ENCODE data around the gene TRIP13. TPM values are rescaled to one million over a fixed set of nuclear protein-coding genes. Genes with fewer than 3 reads are reported as not detected.
"Not testable (repeated sequence)": the region's sequence is repeated elsewhere in the genome, so short reads cannot be mapped to it uniquely, and the experiment has no call there.

TRIP13 gene, protein sequence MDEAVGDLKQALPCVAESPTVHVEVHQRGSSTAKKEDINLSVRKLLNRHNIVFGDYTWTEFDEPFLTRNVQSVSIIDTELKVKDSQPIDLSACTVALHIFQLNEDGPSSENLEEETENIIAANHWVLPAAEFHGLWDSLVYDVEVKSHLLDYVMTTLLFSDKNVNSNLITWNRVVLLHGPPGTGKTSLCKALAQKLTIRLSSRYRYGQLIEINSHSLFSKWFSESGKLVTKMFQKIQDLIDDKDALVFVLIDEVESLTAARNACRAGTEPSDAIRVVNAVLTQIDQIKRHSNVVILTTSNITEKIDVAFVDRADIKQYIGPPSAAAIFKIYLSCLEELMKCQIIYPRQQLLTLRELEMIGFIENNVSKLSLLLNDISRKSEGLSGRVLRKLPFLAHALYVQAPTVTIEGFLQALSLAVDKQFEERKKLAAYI
- 10 to 100 TPM; 33.4 to 38.6 TPM for total RNA-seq

DNA sequence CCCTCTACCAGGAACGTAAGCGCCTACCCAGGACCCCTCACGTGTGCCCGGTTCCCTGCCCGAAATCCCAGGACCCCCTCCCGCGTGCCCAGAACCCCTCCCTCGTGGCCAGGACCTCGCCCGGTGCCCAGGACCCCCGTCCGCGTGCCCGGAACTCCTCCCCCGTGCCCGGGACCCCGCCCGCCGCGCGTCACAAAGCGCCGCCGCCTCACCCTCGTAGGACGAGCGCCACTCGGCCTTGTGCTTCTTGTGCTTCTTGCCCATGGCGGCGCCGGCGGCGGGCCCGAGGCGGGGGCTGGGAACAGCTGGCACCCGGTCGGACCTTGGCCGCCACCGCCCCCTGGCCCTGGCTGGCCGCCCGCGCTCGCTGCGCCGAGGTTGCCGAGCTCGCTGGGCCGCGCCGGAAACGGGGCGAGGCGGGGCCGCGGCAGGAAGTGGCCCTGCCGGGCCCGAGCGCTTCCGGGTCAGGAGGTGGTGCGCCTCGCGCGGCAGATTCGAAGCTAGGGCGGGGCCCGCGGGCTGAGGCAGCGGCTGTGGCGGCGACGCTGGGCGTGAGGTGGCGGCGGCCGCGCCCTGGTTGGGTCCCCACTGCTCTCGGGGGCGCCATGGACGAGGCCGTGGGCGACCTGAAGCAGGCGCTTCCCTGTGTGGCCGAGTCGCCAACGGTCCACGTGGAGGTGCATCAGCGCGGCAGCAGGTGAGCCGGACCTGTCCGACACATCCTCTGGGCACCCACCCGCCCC lies at the start of gene TRIP13, which contains the start of gene BRD9:
Gene TRIP13, plus strand, starts transcription at position 491 of the 743 bp plus-strand sequence. Its CDS starts 115 bp downstream, at position 606.
Gene BRD9, minus strand, starts transcription at position 408 of the 743 bp plus-strand sequence. Its CDS starts 144 bp downstream, at position 264.
- Mint-ChIP-seq H3K36me3 (ENCODE audit: low read depth) (peaks cover 57% of the 10 kb centered on the region), H3K27me3 (no peaks in the 10 kb centered on the region), H3K4me3 (peak within 1 kb of the TSS; percentile 86), H3K4me1 (peaks cover 53% of the 10 kb centered on the region), H3K27ac (peak within 1 kb of the TSS; percentile 94), H3K9me3 (no peaks in the 10 kb centered on the region)
- DNase-seq, result peak; percentile 86
- ChIA-PET POLR2A (interaction anchor here (0.6 to 0.7 kb wide), 2 partner anchors 408 to 533 kb away, joined by 3 to 4 read pairs; no protein-coding TSS in a partner anchor), CTCF (interaction anchor here (0.7 to 2.6 kb wide), 3 partner anchors 10 to 411 kb away, joined by 3 to 8 read pairs (median 6); no protein-coding TSS in a partner anchor)

DNA sequence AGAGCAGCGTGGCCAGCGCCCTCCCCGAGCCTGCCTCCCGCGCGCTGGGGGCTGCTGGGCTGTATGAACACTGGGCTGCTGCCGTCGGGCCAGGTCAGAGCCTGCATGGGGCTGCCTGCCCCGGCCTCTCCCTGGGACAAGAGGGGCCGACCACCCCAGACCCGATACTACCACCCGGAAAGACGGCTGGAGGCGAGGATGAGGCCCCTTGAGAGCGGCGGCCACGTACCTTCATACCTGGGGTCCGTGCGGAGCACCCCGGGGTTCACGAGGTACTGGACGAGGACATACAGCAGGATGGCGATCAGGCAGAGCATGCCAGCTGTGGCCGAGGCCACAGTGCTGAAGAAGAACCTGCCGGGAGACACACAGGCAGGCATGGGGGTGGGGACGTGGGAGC lies 49.3 kb upstream of the TRIP13 start:
- H3K9me3 Mint-ChIP-seq; H3K27me3 Mint-ChIP-seq; CTCF ChIA-PET; H3K27ac Mint-ChIP-seq; H3K36me3 Mint-ChIP-seq (ENCODE audit: low read depth); H3K4me1 Mint-ChIP-seq; H3K4me3 Mint-ChIP-seq; POLR2A ChIA-PET; DNase-seq: not testable (repeated sequence)

DNA sequence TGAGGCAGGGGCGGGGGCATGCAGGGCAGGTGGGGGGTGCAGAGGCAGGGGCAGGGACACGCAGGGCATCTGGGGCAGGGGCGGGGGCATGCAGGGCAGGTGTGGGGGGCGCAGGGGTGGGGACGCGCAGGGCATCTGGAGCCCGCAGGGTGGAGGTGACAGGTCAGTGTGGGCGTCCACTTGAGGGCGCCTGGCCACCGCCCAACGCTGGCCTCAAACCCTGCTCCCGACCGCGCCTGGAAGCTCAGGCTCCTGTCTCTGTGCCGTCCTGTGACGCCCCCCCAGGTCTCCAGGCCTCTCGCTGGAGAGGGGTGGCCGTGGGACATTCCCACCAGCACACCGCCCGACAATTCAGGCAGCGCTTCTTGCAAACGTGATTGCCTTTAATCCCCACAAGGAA lies 48.8 kb upstream of the TRIP13 start:
- CTCF ChIA-PET; H3K4me3 Mint-ChIP-seq; H3K27me3 Mint-ChIP-seq; DNase-seq; H3K36me3 Mint-ChIP-seq (ENCODE audit: low read depth); H3K27ac Mint-ChIP-seq; H3K4me1 Mint-ChIP-seq; H3K9me3 Mint-ChIP-seq; POLR2A ChIA-PET: not testable (repeated sequence)

DNA sequence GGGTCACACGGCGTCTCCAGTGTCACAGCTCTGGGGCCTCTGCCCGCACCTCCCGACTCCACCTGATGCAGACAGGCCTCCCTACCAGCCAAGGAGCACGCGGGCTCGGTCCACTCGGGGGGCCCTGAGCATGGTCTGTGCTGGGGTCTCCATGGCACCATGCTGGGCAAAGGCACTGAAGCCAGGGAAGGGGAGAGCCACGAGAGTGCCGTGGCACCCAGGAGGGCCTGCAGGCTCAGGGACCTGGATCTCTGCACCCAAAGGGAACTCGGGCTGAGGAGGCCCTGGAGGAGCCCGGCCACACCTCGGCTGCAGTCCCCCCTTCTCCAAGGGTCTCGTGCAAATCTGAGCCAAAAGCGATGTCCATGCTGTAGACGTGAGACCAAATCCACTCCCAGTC lies 48.3 kb upstream of the TRIP13 start:
- POLR2A ChIA-PET; DNase-seq; H3K36me3 Mint-ChIP-seq (ENCODE audit: low read depth); H3K27me3 Mint-ChIP-seq; H3K4me1 Mint-ChIP-seq; H3K9me3 Mint-ChIP-seq; CTCF ChIA-PET; H3K27ac Mint-ChIP-seq; H3K4me3 Mint-ChIP-seq: not testable (repeated sequence)

DNA sequence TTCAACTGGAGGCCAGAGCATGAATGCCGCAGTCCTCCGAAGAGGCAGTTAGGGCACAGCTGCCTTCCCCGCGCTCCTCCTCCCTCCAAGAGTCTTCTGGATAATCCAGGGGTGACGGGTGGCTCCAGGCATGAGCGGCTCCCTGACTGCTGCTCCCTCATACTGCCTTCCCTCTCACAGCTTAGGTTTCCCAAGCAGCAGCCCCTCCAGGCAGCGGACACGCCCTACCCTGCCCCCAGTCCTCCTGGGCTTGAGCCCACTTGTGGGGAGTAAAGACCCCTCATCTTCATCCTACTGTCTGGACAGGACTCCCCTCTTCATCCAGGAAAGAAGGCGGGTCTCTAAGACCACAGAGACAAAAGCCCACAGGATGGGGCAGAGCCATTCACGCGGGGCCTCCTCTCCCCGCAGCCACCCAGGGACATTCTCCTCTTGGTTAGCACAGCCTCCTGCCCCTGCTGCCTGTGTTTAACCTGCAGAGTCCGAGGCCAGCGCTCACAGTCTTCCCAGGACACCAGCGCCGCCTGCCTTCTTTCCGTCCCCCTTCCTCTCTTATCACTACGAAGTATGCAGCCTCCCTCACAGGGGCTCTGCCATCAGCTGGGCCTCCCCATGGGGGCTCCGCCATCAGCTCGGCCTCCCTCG lies 47.5 kb upstream of the TRIP13 start:
- H3K9me3 Mint-ChIP-seq; H3K36me3 Mint-ChIP-seq (ENCODE audit: low read depth); CTCF ChIA-PET; H3K27me3 Mint-ChIP-seq; H3K4me3 Mint-ChIP-seq; POLR2A ChIA-PET; H3K27ac Mint-ChIP-seq; DNase-seq; H3K4me1 Mint-ChIP-seq: not testable (repeated sequence)

DNA sequence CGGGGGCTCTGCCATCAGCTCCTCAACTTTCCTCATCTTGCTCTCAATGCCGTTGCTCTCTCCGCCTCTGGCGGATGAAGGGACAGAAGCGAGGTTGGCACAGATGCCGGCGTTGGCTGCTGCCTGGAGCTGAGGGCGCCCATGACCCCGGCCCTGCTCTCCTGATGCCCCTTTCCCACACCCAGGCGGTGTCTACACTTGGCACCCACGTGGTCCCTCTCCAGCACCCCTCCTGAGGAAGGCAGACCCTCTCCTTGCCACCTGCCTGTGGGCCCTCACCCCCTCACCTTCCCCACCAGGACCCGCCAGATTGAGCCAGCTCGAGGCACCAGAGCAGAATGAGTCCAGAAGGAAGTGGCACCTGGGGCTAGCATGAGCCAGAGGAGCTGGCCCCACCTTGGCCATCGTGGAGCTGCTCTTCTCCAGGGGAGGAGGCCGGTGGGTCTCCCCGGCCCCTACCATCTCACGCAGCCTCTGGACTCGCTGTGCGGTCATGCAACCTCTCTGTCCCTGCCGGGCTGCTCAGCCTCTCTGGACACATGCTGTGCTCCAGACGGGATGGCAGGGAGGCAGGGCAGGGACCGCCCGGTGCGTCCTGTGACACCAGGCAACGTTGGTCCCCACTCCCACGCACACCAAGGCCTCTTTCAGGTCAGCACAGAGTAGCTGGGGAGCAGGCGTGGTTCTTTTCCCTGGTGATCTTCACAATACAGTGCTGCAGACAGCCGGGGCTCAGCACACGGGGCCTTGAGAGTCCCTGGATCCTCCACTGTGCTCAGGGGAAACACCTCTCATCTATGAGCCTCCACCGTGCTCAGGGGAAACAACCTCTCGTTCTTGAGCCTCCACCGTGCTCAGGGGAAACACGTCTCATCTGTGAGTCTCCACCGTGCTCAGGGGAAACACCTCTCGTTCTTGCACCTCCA lies 46.7 kb upstream of the TRIP13 start:
- CTCF ChIA-PET; DNase-seq; H3K36me3 Mint-ChIP-seq (ENCODE audit: low read depth); H3K9me3 Mint-ChIP-seq; H3K27ac Mint-ChIP-seq; H3K4me3 Mint-ChIP-seq; H3K4me1 Mint-ChIP-seq; POLR2A ChIA-PET; H3K27me3 Mint-ChIP-seq: not testable (repeated sequence)

DNA sequence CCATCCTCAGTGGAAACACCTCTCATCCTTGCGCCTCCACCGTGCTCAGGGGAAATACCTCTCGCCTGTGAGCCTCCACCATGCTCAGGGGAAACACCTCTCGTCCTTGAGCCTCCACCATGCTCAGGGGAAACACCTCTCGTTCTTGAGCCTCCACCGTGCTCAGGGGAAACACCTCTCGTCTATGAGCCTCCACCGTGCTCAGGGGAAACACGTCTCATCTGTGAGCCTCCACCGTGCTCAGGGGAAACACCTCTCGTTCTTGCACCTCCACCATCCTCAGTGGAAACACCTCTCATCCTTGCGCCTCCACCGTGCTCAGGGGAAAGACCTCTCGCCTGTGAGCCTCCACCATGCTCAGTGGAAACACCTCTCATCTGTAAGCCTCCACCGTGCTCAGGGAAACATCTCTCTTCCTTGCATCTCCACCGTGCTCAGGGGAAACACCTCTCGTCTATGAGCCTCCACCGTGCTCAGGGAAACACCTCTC lies 46.0 kb upstream of the TRIP13 start:
- H3K27ac Mint-ChIP-seq; POLR2A ChIA-PET; CTCF ChIA-PET; DNase-seq; H3K9me3 Mint-ChIP-seq; H3K36me3 Mint-ChIP-seq (ENCODE audit: low read depth); H3K4me1 Mint-ChIP-seq; H3K27me3 Mint-ChIP-seq; H3K4me3 Mint-ChIP-seq: not testable (repeated sequence)

DNA sequence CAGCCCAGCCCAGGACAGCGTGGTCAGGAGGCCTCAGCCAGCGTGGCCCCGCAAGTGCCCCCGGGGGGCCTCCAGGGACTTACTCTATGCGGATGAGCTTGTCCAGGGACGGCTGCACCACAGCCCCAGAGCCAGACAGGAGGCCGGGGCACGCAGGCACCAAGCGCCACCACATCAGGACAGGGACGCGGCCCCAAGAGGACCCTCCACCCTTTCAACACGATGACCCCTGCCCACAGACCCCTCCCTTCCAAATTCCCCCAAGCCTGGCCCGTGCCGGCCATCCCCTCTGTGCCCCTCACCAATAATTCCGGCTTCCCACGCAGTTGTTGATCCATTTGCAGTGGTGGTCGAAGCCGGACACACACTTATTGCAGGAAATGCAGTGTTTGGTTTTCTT lies 45.5 kb upstream of the TRIP13 start:
- POLR2A ChIA-PET; H3K27me3 Mint-ChIP-seq; DNase-seq; CTCF ChIA-PET; H3K9me3 Mint-ChIP-seq; H3K4me1 Mint-ChIP-seq; H3K4me3 Mint-ChIP-seq; H3K27ac Mint-ChIP-seq; H3K36me3 Mint-ChIP-seq (ENCODE audit: low read depth): not testable (repeated sequence)

DNA sequence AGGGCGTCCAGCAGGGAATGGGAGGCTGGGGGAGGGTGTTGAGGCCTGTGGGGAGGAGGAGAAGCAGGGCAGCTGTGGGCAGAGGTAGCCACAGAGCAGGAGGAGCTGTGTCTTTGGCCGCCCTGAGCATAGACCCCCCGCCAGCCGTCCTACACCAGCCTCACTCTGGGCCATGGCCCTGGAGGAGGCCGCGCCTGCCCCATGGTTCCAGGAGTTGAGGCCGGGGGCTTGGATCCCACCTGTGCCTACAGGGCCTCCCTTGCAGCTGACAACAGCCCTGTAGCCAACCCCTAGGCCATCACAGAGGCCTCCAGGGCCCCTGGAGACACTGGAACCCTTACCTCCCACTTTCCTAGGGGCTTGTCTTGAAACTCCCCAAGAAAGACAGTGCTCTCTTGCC lies 44.9 kb upstream of the TRIP13 start:
- H3K9me3 Mint-ChIP-seq; POLR2A ChIA-PET; H3K4me1 Mint-ChIP-seq; H3K4me3 Mint-ChIP-seq; H3K27me3 Mint-ChIP-seq; CTCF ChIA-PET; DNase-seq; H3K36me3 Mint-ChIP-seq (ENCODE audit: low read depth); H3K27ac Mint-ChIP-seq: not testable (repeated sequence)

DNA sequence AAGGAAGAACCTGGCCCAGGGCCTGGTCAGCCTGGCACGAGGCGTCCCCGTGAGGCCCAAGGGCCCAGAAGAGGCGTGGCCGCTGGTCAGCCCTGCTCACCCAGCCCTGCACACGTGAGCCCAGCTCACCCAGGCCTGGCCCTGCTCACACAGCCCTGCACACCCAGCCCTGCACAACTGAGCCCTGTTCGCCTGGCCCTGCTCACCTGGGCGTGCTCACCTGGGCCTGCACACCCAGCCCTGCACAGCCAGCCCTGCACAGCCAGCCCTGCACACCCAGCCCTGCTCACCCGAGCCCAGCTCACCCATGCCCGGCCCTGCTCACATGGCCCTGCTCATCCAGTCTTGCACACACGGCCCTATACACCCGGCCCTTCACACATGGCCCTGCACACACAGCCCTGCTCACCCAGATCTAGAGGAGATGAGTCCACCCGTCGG lies 44.0 kb upstream of the TRIP13 start:
- no peak overlapping the region for H3K27ac Mint-ChIP-seq
- no peaks in the 10 kb centered on the region for H3K9me3 Mint-ChIP-seq
- ChIA-PET CTCF (interaction anchor here (1.7 kb wide), 1 partner anchor 16 kb away, joined by 4 read pairs; no protein-coding TSS in a partner anchor), POLR2A (no interaction called here)
- H3K36me3 Mint-ChIP-seq (ENCODE audit: low read depth), result no peaks in the 10 kb centered on the region
- DNase-seq, result no peak
- H3K4me3 Mint-ChIP-seq, result no peak overlapping the region
- H3K4me1 Mint-ChIP-seq, result no peaks in the 10 kb centered on the region
- H3K27me3 Mint-ChIP-seq, result no peaks in the 10 kb centered on the region

DNA sequence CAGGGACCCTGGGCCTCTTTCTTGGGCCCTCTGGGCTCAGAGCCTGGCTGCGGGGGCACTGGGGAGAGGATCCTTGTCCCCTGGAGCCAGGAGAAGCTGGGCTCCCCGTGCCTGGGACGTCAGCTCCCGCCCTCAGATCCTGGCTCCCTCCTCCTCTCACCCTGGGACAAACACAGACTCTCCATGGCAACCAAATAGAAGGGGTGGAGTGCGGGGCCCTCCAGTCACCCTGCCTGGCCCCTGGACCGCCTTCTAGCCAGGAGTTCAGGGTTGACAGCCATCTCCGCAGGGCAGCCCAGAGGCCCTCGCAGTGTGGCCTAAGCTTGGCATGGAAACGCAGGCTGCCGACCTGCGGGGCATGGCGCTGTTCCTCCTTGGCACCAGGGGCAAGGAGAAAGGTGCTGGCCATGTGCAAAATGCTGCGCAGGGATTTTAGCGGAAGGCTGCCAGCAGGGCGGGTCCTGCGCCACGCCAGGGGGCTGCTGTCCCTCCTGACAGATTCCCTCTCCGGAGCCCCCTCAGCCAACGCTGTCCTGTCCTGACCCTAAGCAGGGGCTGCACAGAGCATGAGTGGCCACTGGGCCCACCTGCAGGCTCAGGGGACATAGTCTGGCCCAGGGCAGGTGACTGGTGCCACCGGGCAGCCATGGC lies 42.9 kb upstream of the TRIP13 start:
- H3K9me3 Mint-ChIP-seq, result no peaks in the 10 kb centered on the region
- ChIA-PET POLR2A (no interaction called here), CTCF (interaction anchor here (1.7 kb wide), 1 partner anchor 15 kb away, joined by 4 read pairs; no protein-coding TSS in a partner anchor)
- H3K27ac Mint-ChIP-seq, result no peak overlapping the region
- H3K4me3 Mint-ChIP-seq, result no peak overlapping the region
- H3K36me3 Mint-ChIP-seq (ENCODE audit: low read depth), result no peaks in the 10 kb centered on the region
- DNase-seq, result no peak
- H3K27me3 Mint-ChIP-seq, result no peaks in the 10 kb centered on the region
- H3K4me1 Mint-ChIP-seq, result no peaks in the 10 kb centered on the region

DNA sequence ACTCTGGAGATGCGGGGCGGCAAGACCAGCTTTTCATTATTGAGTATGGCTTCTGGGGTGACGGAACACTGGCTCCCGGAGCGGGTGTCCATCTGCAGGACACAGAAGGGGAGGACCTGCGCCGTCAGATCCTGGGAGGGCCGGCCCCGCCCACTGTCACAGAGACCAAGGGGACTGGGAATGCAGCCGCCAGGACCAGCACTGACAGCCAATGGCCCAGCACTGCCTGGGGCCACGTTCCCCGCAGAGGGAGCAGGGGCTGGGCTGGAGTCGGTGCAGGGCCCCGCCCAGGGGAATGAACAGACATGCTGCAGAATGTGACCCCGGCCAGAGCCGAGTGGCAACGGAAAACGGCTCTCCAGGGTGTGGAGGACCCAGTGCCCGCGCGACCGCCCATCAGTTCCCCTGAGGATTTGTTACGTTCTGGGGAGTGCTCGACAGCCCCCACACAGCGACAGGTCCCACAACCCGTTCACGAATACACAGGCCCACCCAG lies 42.1 kb upstream of the TRIP13 start, which contains the start of gene ZDHHC11:
Gene ZDHHC11, minus strand, starts transcription at position 476 of the 496 bp plus-strand sequence. Its CDS starts 384 bp downstream, at position 92.
- no peak within 1 kb of the TSS for H3K4me3 Mint-ChIP-seq
- no peak for DNase-seq
- CTCF ChIA-PET, result no interaction called here
- no peaks in the 10 kb centered on the region for H3K9me3 Mint-ChIP-seq
- POLR2A ChIA-PET, result no interaction called here
- H3K4me1 Mint-ChIP-seq, result no peaks in the 10 kb centered on the region
- H3K27ac Mint-ChIP-seq, result no peak within 1 kb of the TSS
- H3K36me3 Mint-ChIP-seq (ENCODE audit: low read depth), result no peaks in the 10 kb centered on the region
- no peaks in the 10 kb centered on the region for H3K27me3 Mint-ChIP-seq

Measured in activated CD4-positive, alpha-beta T cell treated with anti-CD3 and anti-CD28 coated beads, Interleukin-2, amount 10 ng/mL, durations not matched to agents 7 days and 5 days (primary cell).